C4-2B (cell line): ENCODE results near the gene NKX2-1.
"Not testable (repeated sequence)": the region's sequence is repeated elsewhere in the genome, so short reads cannot be mapped to it uniquely, and the experiment has no call there.

Experiments
- H3K27ac ChIP-seq: fragments of 450-650 bp; 2 replicates; pipeline ENCODE4 v1.5.1; 2017
- ZFX ChIP-seq: fragments of 450-650 bp; IDR thresholded peaks from 2 replicates; pipeline ENCODE4 v1.6.1; 2017
- TF ChIP-seq, protein P1 (sequence below): fragments of 450-650 bp; conservative IDR thresholded peaks from 2 replicates; pipeline ENCODE4 v1.5.1; 2017; ENCODE audit warnings: mild to moderate bottlenecking

Gene NKX2-1

DNA sequence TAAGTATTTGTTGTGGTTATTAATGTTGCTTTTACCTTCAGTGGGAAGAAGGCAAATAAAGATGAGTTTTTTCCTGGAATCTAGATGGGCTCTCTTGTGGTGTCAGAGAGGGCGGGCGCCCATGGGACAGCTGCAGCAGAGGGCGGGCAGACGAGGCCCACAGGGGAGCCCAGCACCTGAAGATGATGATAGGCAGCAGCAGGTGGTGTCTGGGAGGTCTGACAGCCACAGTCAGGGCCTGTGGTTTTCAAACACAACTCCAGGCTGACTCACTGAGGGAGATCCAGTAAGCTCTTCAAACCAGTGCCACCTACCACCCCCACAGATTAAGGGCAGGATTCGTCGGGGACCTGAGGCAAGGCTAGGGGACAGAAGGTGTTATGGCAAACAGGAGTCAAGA, 42.8 kb downstream of the NKX2-1 start:
- H3K27ac ChIP-seq, result no peak overlapping the region
- TF ChIP-seq, protein P1, sequence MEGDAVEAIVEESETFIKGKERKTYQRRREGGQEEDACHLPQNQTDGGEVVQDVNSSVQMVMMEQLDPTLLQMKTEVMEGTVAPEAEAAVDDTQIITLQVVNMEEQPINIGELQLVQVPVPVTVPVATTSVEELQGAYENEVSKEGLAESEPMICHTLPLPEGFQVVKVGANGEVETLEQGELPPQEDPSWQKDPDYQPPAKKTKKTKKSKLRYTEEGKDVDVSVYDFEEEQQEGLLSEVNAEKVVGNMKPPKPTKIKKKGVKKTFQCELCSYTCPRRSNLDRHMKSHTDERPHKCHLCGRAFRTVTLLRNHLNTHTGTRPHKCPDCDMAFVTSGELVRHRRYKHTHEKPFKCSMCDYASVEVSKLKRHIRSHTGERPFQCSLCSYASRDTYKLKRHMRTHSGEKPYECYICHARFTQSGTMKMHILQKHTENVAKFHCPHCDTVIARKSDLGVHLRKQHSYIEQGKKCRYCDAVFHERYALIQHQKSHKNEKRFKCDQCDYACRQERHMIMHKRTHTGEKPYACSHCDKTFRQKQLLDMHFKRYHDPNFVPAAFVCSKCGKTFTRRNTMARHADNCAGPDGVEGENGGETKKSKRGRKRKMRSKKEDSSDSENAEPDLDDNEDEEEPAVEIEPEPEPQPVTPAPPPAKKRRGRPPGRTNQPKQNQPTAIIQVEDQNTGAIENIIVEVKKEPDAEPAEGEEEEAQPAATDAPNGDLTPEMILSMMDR, result no peak
- no peak for TF ChIP-seq ZFX

DNA sequence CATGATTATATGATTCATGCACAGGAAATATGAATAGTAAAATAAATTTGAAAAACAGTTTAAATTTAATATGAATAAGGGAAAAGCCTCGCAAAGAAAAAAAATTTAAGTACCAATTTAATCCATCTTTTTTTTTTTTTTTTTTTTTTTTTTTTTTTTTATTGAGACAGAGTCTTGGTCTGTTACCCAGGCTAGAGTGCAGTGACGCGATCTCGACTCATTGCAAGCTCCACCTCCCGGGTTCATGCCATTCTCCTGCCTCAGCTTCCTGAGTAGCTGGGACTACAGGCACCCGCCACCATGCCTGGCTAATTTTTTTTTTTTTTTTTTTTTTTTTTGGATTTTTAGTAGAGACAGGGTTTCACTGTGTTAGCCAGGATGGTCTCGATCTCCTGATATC, 44.0 kb downstream of the NKX2-1 start:
- not testable (repeated sequence) for H3K27ac ChIP-seq

DNA sequence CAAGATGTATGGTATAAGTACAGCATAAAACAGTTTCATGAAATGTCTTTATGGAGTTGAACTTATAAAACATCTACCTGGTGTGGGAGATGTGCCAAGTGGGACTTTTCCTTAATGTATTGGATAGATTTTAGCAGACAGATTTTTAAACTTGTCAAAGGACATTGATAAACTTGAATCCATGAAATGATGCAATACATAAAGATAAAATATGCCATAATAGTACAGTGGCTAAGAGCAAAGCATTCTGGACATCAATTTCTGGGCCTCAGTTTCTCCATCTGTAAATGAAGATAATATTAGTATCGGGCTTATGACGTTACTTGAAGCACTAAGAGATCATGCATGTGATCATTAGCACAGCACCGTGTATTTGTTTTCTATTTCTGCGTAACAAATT, 45.4 kb downstream of the NKX2-1 start:
- no peak overlapping the region for H3K27ac ChIP-seq
- no peak for TF ChIP-seq ZFX
- TF ChIP-seq, protein P1, result no peak

DNA sequence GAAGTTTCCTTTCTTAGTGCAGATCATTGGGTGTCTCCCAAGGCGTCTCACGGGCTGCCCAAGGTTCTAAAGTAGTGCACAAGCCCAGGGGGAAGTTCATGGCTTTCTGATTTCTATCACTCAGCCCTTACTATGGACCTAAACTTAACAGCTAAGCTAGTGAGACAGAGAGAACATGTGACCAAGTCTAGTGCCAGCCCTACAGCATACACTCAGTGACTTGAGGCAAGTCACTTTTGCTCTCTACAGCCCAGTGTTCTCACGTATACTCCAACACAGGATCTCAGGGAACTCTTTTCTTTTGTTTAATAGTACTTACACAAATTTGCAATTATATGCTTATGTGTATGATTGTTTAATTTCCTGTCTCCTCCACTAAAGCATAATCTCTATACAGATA, 48.6 kb downstream of the NKX2-1 start:
- no peak overlapping the region for H3K27ac ChIP-seq
- no peak for TF ChIP-seq ZFX
- TF ChIP-seq, protein P1, result no peak

DNA sequence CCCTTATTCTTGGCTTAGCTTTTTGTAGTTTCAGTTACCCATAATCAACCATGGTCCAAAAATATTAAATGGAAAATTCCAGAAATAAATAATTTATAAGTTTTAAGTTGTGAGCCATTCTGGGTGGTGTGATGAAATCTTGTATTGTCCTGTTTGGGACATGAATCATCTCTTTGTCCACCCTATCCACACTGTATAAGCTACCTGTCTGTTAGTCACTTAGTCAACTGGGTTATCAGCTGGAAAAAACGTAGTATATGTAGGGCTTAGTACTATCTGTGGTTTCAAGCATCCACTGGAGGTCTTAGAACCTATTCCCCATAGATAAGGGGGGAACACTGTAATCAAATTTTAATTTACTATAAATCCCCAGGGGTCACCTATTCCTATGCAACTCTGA, 52.7 kb downstream of the NKX2-1 start:
- no peak for TF ChIP-seq ZFX
- TF ChIP-seq, protein P1, result no peak

More for the DNA sequence above, 52.7 kb downstream of the NKX2-1 start:
- no peak overlapping the region for H3K27ac ChIP-seq
